WTC11 (cell line): Measurements from ENCODE around the gene EFCAB14. TPM values are rescaled to one million over a fixed set of nuclear protein-coding genes. Genes with fewer than 3 reads are reported as not detected.

ENCODE experiments used
- ATAC-seq: fragments of 200-7000 bp; cut with Tn5 transposase; 2 replicates; pipeline ENCODE4 v1.10.0; 2021; ENCODE audit warnings: mild to moderate bottlenecking, moderate library complexity
- CTCF ChIA-PET: fragments of 300-600 bp; sonication (Branson Sonifier 250); formaldehyde crosslinking; loops from one replicate; lab custom pipeline; 2021; ENCODE audit warnings: antibody characterized with exemption; lab: Charles Lee
- POLR2A ChIA-PET: fragments of 350-600 bp; sonication (Branson Sonifier 250); formaldehyde crosslinking; loops from one replicate; lab custom pipeline; 2021; ENCODE audit warnings: antibody characterized with exemption; lab: Charles Lee
- DNase-seq: peaks from one replicate; pipeline ENCODE4 v3.0.0; 2021; ENCODE audit warnings: low spot score
- H3K27ac Mint-ChIP-seq: 2 replicates; pipeline ENCODE4 v1.8.0; 2021; ENCODE audit warnings: mixed read lengths
- H3K27me3 Mint-ChIP-seq: 2 replicates; pipeline ENCODE4 v1.8.0; 2021; ENCODE audit warnings: low read depth, mild to moderate bottlenecking, moderate library complexity, mixed read lengths
- H3K36me3 Mint-ChIP-seq: 2 replicates; pipeline ENCODE4 v1.8.0; 2021; ENCODE audit warnings: mixed read lengths
- H3K4me1 Mint-ChIP-seq: 2 replicates; pipeline ENCODE4 v1.8.0; 2022; ENCODE audit warnings: mixed read lengths
- H3K4me3 Mint-ChIP-seq: 2 replicates; pipeline ENCODE4 v1.8.0; 2021; ENCODE audit warnings: mild to moderate bottlenecking, moderate library complexity, mixed read lengths
- H3K9me3 Mint-ChIP-seq: 2 replicates; pipeline ENCODE4 v1.8.0; 2021; ENCODE audit warnings: mixed read lengths
- ATF1 ChIP-seq: sonication (generic); formaldehyde crosslinking; IDR thresholded peaks from 2 replicates; pipeline ENCODE4 v1.8.1; 2023; ENCODE audit warnings: mild to moderate bottlenecking, moderate library complexity, missing genetic modification reagents
- CBFB ChIP-seq: sonication (generic); formaldehyde crosslinking; IDR thresholded peaks from 2 replicates; pipeline ENCODE4 v1.8.1; 2022; ENCODE audit warnings: mild to moderate bottlenecking, low read depth, missing genetic modification reagents
- CREM ChIP-seq: sonication (generic); formaldehyde crosslinking; IDR thresholded peaks from 2 replicates; pipeline ENCODE4 v1.8.1; 2022; ENCODE audit warnings: mild to moderate bottlenecking, missing genetic modification reagents, moderate library complexity
- E2F5 ChIP-seq: sonication (generic); formaldehyde crosslinking; IDR thresholded peaks from 2 replicates; pipeline ENCODE4 v1.8.1; 2022; ENCODE audit warnings: mild to moderate bottlenecking, moderate library complexity, missing genetic modification reagents
- EMX1 ChIP-seq: fragments of 250-450 bp; sonication (Bioruptor Pico); IDR thresholded peaks from 2 replicates; pipeline ENCODE4 v1.8.0; 2021; ENCODE audit warnings: mild to moderate bottlenecking
- ESRRA ChIP-seq: sonication (generic); formaldehyde crosslinking; IDR thresholded peaks from 2 replicates; pipeline ENCODE4 v1.8.1; 2022; ENCODE audit warnings: mild to moderate bottlenecking, missing genetic modification reagents, borderline replicate concordance
- FOXP1 ChIP-seq: sonication (generic); formaldehyde crosslinking; IDR thresholded peaks from 2 replicates; pipeline ENCODE4 v1.8.0; 2022; ENCODE audit warnings: missing genetic modification reagents, mild to moderate bottlenecking, moderate library complexity, borderline replicate concordance
- FOXP4 ChIP-seq: sonication (generic); formaldehyde crosslinking; IDR thresholded peaks from 2 replicates; pipeline ENCODE4 v1.8.0; 2022; ENCODE audit warnings: mild to moderate bottlenecking, missing genetic modification reagents
- KAT7 ChIP-seq: sonication (generic); formaldehyde crosslinking; IDR thresholded peaks from 2 replicates; pipeline ENCODE4 v1.8.1; 2023; ENCODE audit warnings: missing genetic modification reagents, mild to moderate bottlenecking, borderline replicate concordance
- MYBL2 ChIP-seq: sonication (generic); formaldehyde crosslinking; IDR thresholded peaks from 2 replicates; pipeline ENCODE4 v1.8.1; 2023; ENCODE audit warnings: mild to moderate bottlenecking, moderate library complexity, missing genetic modification reagents
- NFE2L1 ChIP-seq: sonication (generic); formaldehyde crosslinking; IDR thresholded peaks from 2 replicates; pipeline ENCODE4 v1.8.1; 2023; ENCODE audit warnings: missing genetic modification reagents
- NR1H2 ChIP-seq: sonication (generic); formaldehyde crosslinking; IDR thresholded peaks from 2 replicates; pipeline ENCODE4 v1.9.0; 2021; ENCODE audit warnings: mild to moderate bottlenecking, moderate library complexity, missing genetic modification reagents
- RORB ChIP-seq: fragments of 250-450 bp; sonication (Bioruptor Pico); IDR thresholded peaks from 2 replicates; pipeline ENCODE4 v1.9.0; 2021; ENCODE audit warnings: mild to moderate bottlenecking
- SMAD3 ChIP-seq: sonication (generic); formaldehyde crosslinking; IDR thresholded peaks from 2 replicates; pipeline ENCODE4 v1.8.0; 2022; ENCODE audit warnings: missing genetic modification reagents, mild to moderate bottlenecking, borderline replicate concordance
- STAT6 ChIP-seq: sonication (generic); formaldehyde crosslinking; conservative IDR thresholded peaks from 2 replicates; pipeline ENCODE4 v1.8.1; 2023; ENCODE audit warnings: mild to moderate bottlenecking, low read depth, missing genetic modification reagents, moderate library complexity
- TCF7 ChIP-seq: sonication (generic); formaldehyde crosslinking; IDR thresholded peaks from 2 replicates; pipeline ENCODE4 v1.8.0; 2022; ENCODE audit warnings: mild to moderate bottlenecking, low read depth, missing genetic modification reagents, moderate library complexity
- TEAD4 ChIP-seq: sonication (generic); formaldehyde crosslinking; IDR thresholded peaks from 2 replicates; pipeline ENCODE4 v1.8.0; 2022; ENCODE audit warnings: mild to moderate bottlenecking, missing genetic modification reagents
- TP53 ChIP-seq: sonication (generic); formaldehyde crosslinking; IDR thresholded peaks from 2 replicates; pipeline ENCODE4 v1.8.1; 2023; ENCODE audit warnings: mild to moderate bottlenecking, missing genetic modification reagents
- USF1 ChIP-seq: sonication (generic); formaldehyde crosslinking; IDR thresholded peaks from 2 replicates; pipeline ENCODE4 v1.8.0; 2022; ENCODE audit warnings: mild to moderate bottlenecking, missing genetic modification reagents
- ZBTB21 ChIP-seq: sonication (generic); formaldehyde crosslinking; IDR thresholded peaks from 2 replicates; pipeline ENCODE4 v1.8.1; 2023; ENCODE audit warnings: mild to moderate bottlenecking, missing genetic modification reagents, borderline replicate concordance
- ZNF416 ChIP-seq: fragments of 250-450 bp; sonication (Bioruptor Pico); IDR thresholded peaks from 2 replicates; pipeline ENCODE4 v1.9.0; 2021; ENCODE audit warnings: mild to moderate bottlenecking, inconsistent platforms
- ZNF671 ChIP-seq: fragments of 250-450 bp; sonication (Bioruptor Pico); IDR thresholded peaks from 2 replicates; pipeline ENCODE4 v1.8.0; 2021; ENCODE audit warnings: mild to moderate bottlenecking
- total RNA-seq: library from RNA; stranded (reverse); gene quantifications from 3 replicates; pipeline ENCODE4 v1.2.3, GENCODE V29; 2021
- TF ChIP-seq, protein P1 (sequence below): fragments of 250-450 bp; sonication (Bioruptor Pico); IDR thresholded peaks from 2 replicates; pipeline ENCODE4 v2.1.2; 2022; ENCODE audit warnings: mild to moderate bottlenecking, moderate library complexity
- TF ChIP-seq, protein P2 (sequence below): fragments of 250-450 bp; sonication (Bioruptor Pico); IDR thresholded peaks from 2 replicates; pipeline ENCODE4 v1.8.0; 2021; ENCODE audit warnings: mild to moderate bottlenecking

EFCAB14 gene
- total RNA-seq, 1 experiment from 2014 or later = 46.2 TPM

DNA sequence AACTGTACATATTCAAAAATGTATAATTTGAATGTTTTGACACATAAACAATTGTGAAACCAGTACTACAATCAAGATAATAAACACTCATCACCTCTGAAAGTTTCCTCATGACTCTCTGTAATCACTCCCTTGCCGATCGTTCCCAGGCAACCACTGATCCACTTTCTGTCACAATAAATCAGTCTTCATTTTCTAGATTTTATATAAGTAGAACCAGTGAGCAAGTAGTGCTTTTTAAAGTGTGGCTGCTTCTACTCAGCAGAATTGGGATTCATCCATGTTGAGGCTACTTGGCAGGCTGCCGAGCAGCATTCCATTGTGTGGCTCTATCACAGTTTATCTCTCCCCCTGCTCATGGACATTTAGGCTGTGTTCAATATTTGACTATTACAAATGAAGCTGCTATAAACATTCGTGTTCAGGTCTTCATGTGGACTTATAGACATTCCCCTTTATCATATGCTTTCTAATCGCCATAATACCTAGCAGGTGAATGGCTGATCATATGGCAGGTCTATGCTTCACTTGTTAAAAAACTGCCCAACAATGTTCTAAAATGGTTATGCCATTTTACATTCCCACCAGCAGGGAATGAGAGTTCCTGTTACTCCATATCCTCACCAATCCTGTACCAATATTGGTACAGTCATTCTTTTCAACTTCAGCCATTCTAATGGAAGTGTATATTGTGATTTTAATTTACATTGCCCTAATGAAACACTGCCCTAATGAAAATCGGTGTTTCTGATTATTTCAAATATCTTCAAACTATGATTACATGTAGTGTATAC, 26.7 kb downstream of the EFCAB14 start:
- no peaks in the 10 kb centered on the region for H3K9me3 Mint-ChIP-seq
- ATAC-seq (no peak), DNase-seq (no peak)
- TF ChIP-seq TEAD4 (CRISPR knock-in tag) (no peak), NFE2L1 (no peak), FOXP1 (no peak), MYBL2 (no peak), CBFB (CRISPR knock-in tag) (no peak), EMX1 (CRISPR knock-in tag) (no peak), STAT6 (CRISPR knock-in tag) (no peak), TP53 (CRISPR knock-in tag) (no peak), ATF1 (CRISPR knock-in tag) (no peak), NR1H2 (CRISPR knock-in tag) (no peak), SMAD3 (CRISPR knock-in tag) (no peak), ZNF416 (CRISPR knock-in tag) (no peak), TCF7 (CRISPR knock-in tag) (no peak), E2F5 (CRISPR knock-in tag) (no peak), KAT7 (CRISPR knock-in tag) (no peak)
- TF ChIP-seq, protein P1, sequence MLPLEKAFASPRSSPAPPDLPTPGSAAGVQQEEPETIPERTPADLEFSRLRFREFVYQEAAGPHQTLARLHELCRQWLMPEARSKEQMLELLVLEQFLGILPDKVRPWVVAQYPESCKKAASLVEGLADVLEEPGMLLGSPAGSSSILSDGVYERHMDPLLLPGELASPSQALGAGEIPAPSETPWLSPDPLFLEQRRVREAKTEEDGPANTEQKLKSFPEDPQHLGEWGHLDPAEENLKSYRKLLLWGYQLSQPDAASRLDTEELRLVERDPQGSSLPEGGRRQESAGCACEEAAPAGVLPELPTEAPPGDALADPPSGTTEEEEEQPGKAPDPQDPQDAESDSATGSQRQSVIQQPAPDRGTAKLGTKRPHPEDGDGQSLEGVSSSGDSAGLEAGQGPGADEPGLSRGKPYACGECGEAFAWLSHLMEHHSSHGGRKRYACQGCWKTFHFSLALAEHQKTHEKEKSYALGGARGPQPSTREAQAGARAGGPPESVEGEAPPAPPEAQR (CRISPR knock-in tag) = no peak
- TF ChIP-seq, protein P2, sequence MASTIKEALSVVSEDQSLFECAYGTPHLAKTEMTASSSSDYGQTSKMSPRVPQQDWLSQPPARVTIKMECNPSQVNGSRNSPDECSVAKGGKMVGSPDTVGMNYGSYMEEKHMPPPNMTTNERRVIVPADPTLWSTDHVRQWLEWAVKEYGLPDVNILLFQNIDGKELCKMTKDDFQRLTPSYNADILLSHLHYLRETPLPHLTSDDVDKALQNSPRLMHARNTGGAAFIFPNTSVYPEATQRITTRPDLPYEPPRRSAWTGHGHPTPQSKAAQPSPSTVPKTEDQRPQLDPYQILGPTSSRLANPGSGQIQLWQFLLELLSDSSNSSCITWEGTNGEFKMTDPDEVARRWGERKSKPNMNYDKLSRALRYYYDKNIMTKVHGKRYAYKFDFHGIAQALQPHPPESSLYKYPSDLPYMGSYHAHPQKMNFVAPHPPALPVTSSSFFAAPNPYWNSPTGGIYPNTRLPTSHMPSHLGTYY = no peak
- no peak overlapping the region for H3K27ac Mint-ChIP-seq
- ChIA-PET CTCF (no interaction called here), POLR2A (no interaction called here)
- no peaks in the 10 kb centered on the region for H3K4me1 Mint-ChIP-seq
- no peaks in the 10 kb centered on the region for H3K27me3 Mint-ChIP-seq
- H3K4me3 Mint-ChIP-seq = no peak overlapping the region
- peaks cover 67% of the 10 kb centered on the region for H3K36me3 Mint-ChIP-seq

DNA sequence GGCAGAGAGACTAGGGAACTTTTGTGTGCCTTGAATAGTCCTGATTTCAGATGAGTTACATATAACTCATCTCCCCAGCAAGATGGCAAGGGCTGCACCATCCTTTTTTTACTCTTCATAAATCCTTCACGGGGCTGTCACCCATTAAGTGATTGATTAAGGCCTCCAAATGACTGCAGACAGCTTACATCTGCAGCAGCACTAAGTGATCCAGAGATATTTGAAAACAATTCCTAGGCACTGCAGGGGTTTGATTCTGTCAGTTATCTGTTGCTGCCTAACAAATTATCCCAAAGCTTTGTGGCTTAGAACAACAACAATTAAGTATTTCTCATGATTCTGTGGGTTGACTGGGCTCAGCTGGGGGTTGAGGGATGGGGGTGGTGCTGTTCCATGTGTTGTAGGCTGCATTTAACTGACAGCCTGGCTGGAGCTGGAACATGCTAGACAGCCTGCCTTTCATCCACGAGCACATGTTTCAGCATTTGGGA, 27.9 kb downstream of the EFCAB14 start:
- Mint-ChIP-seq H3K9me3 (no peaks in the 10 kb centered on the region), H3K36me3 (peaks cover 70% of the 10 kb centered on the region), H3K4me1 (no peaks in the 10 kb centered on the region), H3K4me3 (no peak overlapping the region), H3K27me3 (no peaks in the 10 kb centered on the region), H3K27ac (no peak overlapping the region)
- ATAC-seq (no peak), DNase-seq (no peak)
- ChIA-PET CTCF (interaction anchor here (0.6 kb wide), 1 partner anchor 604 kb away, joined by 3 read pairs; no protein-coding TSS in a partner anchor), POLR2A (no interaction called here)
- TF ChIP-seq USF1 (CRISPR knock-in tag) (no peak), RORB (CRISPR knock-in tag) (no peak), E2F5 (CRISPR knock-in tag) (no peak), CREM (CRISPR knock-in tag) (no peak), FOXP4 (no peak), ZNF671 (CRISPR knock-in tag) (no peak), ESRRA (CRISPR knock-in tag) (no peak), NFE2L1 (no peak), TEAD4 (CRISPR knock-in tag) (no peak), ZBTB21 (no peak)
- TF ChIP-seq, protein P1 (CRISPR knock-in tag) = no peak
